GM21423 (cell line): ENCODE results near the gene JAKMIP2.

ENCODE experiments used
- ATAC-seq: cut with Tn5 transposase; IDR thresholded peaks from one replicate; pipeline ENCODE4 v1.9.1; 2021; ENCODE audit warnings: mild to moderate bottlenecking, moderate library complexity; ENCODE audit not compliant: unreplicated experiment

Gene JAKMIP2

DNA sequence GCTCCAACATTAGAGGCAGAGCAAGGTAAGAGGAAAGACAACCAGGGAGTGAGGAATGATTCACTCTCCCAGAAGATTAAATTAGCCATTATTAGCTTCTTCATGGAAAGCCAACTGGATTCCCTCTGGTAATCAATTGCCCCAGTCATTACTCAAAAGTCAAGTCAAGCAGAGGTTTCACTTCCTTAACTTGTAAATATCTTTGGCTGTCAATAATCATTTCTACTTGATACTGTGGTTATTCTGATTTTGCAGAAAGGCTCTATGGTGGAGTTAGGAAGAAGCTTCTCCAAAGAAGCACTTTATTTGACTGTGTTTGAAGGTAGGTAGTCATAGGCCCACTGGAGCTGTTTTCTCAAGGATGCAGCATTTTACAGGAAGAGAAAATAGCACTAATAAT lies 78.0 kb downstream of the JAKMIP2 start:
- ATAC-seq, result no peak

DNA sequence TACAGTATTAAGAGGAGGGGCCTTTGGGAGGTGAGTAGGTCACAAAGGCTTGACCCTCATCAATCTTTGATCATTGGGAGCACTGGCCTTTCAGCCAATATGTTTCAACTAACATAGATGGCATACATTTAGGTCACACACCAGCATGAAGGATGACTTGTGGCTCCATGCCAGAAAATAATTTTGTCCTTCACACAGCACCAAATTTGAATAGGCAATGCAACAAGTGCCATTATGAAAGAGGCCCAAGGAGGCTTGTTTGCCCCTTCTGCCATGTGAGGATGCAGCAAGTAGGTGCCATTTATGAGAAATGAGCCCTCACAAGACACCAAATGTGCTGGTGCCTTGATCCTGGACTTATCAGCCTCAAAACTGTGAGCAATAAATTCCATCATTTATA lies 81.1 kb downstream of the JAKMIP2 start:
- ATAC-seq, result no peak

DNA sequence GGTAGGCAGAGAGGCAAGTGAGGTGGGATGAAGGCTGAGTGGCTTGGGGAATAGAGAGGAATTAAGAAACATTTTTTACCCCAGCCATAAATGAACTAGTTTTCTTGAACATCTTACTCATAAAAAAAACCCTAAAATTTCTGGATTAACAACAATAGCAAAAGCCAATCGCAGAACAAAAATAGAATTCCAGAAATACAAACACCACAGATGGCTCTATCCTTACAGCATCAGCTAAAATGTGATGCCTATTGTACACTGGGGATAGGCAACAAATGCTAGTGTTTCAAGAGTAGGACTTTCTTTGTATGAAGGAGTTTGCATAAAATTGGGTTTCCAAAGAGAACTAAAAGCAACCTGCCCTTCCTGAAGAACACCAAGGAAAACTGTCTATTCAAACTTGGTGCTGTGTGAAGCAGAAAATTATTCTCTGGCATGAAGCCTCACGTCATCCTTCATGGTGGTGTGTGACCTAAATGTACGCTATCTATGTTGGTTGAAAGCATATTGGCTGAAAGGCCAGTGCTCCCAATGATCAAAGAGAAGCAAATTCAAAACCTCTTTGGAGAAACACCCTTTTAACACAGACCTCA lies 82.9 kb downstream of the JAKMIP2 start:
- ATAC-seq, result no peak

DNA sequence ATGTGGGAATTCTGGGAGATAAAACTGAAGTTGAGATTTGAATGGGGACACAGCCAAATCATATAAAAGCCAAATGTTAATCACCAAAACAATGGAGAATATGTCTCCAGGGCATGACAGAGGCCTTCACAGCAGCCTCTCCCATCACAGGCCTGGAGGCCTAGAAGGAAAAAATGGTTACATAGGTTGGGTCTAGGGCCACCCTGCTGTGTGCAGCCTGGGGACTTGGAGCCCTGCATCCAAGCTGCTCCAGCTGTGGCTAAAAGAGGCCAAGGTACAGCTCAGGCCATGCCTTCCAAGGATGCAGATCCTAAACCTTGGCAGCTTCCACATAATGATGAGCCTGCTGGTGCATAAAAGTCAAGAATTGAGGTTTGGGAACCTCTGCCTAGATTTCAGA lies 85.1 kb downstream of the JAKMIP2 start:
- ATAC-seq, result no peak

DNA sequence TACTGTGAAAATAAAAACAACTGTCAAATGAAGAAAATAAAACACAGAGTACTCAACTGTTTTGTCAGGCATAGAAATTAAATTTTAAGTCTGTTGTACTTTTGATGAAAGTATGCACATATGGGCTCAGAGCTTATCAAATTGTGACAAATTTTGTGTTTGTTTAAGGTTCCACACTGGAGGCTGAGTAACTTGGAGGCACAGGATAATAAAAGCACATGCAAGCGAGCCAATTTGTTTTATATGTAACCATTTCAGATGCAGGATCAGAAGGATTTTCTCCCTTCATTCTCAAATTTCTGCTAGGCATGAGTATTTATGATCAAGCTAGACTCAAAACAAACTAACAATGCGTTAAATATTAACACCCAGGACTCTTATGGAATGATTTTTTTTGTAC lies 87.8 kb downstream of the JAKMIP2 start:
- ATAC-seq, result no peak

DNA sequence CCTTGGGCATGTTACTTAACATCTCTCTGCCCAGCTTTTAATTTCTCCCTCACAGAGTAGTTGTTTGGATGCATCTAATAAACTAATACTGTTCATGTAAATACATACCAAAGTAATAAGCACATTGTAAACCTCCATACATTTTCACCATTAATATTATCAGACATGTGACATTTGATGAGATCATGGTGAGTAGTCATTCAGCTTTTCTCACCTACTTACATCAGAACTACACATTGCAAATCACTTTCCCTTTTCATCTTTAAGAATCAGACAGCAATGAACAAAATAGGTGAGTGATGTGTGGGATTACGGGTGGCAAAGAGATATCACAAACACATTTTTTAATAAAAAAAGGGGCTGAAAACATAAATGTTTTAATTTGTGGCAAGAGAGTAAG lies 89.3 kb downstream of the JAKMIP2 start:
- ATAC-seq, result no peak

DNA sequence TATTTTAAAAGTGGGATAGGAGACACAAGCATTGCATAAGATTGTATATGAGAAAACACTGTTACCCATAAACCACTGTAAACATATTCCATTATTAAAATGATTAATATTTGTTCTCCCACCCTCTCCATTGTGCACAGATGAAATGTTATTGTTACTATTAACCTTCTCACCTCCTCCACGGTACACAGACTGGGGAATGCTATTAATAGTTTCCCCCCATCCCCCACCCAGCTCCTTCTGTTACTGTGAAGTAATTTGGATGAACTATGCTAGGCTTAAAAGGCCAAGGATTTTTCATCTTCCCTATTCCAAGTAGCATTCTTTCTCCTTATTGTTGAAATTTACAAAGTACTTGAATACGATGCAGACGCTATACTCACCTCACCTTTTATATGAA lies 91.4 kb downstream of the JAKMIP2 start:
- ATAC-seq, result no peak

DNA sequence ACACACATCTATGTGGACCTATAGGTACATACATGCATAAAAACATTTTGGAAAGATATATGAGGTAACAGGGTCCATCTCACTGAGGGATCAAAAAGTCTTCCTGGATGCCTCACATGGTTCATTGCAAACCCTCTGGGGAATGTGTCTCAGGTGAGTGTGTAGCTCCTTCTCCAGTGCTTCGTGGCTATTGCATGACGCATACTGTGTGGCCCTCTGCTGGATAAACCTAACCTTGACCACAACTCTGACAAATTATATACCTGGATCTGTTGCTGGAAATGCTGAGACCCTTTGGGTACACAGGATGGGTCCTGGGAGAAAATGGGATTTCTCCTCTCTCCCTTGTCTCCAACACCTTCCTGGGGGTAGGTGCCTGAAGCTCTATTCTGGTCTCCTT lies 91.9 kb downstream of the JAKMIP2 start:
- no peak for ATAC-seq

DNA sequence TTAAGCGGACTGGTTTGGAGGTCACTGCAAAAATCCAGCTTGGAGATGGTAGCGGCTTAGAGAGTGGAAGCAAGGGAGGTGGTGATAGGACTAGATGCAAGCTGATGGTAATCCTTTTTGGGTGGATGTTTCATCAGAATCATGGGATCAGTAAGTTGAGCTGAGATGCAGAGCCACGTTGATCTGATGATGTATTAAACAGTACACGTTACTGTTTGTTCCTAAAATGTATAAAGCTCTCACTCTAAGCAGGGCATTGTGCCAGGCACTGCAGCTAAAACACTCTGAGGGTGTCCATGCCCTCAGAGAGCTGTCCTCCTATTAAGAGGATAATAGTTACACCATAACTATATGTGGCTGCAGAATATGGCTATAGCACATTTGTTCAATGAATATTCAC lies 93.1 kb downstream of the JAKMIP2 start:
- no peak for ATAC-seq

DNA sequence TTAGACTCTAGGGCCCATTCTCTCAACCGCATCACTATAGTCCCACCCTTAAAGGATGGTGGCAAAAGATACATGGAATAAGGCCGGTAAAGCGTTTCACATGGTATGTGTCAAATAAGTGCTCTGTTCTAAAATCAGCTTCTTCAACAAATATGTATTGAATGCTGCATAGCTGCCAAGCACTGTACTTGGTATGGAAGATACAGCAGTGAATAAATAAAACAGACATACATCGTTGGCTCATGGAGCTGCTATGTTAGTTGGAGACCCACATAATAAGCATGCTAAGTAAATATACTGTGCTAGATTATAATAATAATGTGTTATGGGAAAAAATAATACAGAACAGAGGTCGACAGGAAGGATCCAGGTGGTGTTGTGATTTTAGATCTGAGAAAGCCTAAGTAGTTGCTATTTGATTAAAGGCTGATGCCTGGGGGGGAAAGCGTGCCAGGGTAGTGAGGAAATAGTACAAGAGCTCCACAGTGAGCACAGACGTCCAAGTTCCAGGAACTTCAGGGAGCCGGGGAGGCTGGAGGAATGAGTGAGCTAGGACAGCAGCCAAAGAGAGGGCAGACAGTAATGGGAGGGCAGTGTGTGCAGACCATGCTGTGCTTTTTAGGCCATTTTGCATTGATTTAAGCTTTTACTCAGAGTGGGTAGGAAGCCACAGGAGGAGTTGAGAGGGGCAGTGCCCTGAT lies 93.7 kb downstream of the JAKMIP2 start:
- ATAC-seq, result no peak

DNA sequence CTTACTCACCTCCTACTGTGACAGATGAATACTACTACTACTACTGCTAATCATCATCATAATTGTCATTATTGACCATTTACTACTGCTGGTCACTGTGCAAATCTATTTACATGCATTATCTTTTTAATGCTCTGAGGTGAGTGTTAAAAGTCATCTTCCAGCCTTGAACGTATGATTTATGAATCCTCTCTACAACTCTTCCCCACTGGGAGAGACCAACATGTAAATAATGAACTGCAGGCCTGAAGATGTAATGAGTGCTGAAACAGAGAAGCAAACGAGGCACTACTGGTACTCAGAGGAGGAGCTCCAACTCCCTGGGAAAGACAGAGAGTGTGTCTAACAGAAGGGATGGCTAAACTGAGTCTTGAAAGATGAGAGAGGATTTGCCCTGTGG lies 95.4 kb downstream of the JAKMIP2 start:
- no peak for ATAC-seq

DNA sequence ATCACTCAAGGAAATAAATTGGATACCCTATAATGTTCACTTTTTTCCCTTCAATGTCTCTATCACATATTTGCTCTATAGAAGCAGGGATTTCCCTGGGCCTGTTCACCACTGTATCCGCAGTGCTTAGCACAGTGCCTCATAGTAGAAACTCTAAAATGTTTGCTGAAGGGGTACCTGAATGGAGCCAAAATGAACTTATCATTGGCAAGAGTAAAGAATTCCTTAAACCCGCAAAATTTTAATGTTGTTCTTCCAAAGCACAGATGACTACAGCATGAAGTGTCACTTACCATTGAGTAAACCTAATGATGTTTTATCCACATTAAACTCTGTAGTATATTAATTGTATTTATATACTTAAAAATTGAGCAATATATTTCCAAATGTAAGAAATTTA lies 96.1 kb downstream of the JAKMIP2 start:
- ATAC-seq, result no peak

DNA sequence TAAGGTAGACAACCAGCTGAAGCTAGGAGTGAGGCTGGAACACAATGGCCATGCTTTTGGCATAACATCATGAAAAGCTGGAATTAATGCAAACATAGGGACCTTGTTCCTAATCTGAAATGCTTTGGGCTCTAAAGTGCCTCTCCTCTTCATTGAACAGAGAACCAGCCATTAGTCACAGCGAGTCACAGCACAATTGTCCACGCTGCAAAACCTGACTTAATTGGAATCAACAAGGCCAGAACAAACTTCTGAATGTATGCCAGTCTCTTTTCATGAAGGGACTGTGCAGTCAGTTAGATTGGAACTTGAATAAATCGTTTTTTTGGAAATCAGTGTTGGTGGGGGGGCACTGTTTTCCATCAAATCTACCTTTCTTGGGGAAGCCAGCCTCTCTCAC lies 96.5 kb downstream of the JAKMIP2 start:
- no peak for ATAC-seq

DNA sequence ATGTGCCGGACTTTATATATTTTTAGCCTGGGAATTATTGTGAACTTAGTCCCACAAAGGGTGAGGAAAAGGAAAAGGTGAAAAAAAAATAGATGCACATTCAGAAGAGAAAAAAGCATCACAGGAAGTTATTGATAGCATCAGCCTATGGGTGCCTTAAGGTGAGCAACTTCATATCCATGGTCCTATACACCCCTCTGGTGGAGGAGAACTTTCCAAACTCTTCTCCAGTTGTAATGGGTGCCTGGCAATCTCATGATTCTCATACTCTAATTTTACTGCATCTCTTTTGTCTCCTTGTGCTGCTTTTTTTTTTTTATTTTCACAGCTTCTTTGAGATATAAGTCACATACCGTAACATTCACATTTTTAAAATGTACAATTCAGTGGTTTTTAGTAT lies 107.4 kb downstream of the JAKMIP2 start:
- no peak for ATAC-seq

DNA sequence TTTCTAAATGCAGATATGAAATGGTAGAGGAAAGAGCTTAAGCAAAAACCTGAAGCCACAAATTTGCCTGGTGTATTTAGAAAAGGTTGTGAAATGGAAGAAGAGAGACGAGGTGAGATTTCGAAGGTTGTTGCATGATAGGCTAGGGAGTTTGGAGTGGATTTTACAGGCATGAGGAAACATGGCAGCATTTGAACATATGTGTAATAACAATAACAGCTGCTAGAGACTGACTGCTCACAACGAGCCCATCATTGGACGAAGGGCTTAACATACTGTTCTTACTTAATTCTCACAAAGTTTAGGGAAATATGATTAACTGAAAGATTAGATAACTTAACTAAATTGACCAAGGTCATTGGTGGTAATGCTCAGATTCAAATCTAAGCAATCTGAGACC lies 108.1 kb downstream of the JAKMIP2 start:
- no peak for ATAC-seq

DNA sequence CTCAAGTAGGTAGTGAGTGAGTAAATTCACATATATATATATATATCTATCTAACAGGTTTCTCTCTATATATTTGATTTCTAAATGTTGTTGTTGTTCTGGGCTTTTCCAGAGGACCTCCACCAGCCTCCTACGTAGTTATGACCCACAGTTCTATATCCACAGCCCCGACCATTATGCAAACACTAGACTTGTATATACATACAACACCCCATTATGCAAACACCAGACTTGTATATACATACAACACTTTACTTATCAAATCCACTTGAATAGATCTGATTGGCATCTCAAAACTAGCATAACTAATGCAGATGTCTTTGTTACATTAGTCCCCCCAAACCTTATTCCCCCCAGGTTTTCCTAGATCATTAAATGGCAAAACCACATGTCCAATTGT lies 108.7 kb downstream of the JAKMIP2 start:
- ATAC-seq, result no peak

DNA sequence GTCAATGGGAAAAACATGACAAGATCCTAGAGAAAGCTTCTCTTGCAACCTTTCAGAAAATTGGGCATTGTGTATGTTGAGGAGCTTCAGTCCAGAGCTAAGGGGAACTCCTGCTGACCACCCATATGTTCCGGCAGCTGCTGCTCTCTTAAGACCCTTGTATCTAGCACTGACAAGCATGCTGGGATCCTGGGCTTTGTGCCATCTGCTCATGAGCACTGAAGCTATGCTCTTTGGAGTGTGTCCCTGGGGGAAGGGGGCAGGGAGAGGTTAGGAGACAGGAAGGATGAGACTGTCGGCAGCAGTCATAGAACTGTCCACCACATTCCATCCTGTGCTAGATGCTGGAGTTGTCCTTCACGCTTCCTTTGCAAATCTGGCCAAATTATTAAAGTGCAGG lies 109.3 kb downstream of the JAKMIP2 start:
- ATAC-seq, result no peak

DNA sequence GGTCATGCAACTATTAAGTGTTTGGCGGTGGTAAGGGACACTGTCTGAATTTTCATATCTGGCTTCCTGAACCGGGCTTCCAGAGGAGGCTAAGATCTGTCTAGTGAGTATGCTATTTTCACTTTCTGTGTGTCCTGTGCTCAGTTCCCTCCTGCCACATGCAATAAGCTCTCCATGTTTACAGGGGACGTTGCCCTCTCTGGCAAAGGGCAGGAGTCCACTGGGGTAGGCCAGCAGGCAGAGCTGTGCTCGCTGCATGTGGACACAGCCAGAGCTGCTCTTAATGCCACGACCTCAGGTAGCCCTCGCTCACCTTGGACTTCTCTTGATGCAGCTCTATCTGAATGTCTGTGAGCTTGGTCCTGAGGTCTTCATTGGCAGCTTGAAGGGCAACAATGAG lies 111.2 kb downstream of the JAKMIP2 start:
- ATAC-seq, result no peak

DNA sequence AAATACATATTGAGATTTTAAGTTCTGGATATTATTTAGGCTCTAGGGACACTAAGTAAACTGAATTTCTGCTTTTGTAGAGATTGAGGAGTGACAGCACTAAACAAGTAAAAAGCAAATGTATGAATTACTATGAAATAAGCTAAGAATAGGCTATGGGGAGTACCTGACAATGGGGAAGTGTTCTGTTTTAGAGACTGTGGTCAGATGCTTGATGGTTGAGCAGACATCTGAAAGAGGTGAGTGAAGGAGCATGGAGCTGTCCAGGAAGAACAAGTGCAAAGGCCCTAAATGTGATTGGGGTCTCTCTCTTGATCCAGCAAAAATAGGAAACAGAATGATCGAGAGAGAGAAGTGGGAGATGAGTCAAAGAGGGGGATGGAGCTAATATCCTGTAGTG lies 111.7 kb downstream of the JAKMIP2 start:
- no peak for ATAC-seq

DNA sequence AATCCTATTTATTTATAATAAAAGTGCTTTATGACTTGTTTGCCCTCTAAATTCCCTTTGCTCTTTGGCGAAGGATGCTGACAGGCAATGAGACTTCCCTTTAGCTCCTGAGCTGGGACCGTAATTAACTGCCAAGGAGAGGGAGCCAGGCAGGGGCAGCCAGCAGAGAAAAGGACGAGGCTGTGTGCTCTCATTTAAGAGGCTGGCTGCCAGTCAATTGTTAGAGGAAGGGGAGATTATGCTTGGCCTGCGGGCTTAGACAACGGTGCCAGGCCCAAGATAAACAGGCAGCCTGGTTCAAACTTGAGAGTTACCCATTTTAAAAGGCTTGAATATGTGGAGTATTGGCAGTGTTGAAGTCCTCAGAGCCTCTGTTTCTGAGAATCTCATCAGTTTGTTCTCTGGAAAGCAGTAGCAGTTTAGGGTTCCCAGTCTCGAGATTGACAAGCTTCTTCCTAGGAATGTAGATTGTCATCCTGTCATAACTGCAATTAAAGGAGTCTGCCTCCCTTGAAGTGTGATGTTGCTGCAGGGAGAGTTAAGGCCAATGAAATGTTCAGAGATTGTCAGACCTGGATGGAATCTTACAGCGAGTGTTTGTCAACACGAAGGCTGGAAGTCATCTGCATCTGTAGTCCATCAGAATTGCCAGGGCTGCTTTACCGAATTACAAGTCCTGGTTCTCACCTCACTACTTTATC lies 113.2 kb downstream of the JAKMIP2 start:
- ATAC-seq, result no peak

DNA sequence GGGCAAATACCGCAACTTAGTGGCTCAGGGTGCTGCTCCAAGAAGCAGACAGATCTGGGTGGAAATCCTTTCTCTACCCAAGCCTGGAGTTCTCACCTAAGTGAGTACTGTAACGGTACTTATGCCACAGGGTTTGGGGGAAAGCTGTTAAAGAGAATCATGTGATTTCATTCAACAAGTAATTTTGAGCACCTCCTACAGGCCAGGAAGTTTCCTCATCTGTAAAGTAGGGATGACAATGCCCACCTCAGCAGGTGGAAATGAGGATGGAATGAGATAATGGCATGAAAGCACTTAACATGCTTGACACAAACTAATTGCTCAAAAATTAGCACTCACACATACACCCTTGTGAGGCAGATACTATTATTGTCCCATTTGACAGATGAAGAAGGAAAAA lies 114.1 kb downstream of the JAKMIP2 start:
- ATAC-seq, result no peak

DNA sequence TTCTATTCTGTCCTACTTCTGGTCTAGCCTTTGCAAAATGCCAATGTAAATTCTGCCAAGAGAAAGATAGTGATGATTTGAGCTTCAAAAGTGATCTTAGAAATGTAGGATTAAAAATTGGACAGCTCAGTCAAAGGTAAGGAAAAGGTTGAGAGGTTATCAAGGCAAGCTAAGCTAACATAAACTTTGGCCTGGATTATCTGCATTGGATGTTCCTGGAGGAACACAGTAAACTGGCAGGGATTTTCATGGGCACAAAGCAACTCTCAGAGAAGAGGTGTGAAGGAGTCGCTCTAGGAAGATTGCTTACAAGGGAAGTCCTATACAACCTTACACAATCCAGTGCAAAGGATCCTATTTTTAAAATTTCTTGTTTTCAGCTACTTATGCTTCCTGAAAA lies 115.2 kb downstream of the JAKMIP2 start:
- no peak for ATAC-seq

DNA sequence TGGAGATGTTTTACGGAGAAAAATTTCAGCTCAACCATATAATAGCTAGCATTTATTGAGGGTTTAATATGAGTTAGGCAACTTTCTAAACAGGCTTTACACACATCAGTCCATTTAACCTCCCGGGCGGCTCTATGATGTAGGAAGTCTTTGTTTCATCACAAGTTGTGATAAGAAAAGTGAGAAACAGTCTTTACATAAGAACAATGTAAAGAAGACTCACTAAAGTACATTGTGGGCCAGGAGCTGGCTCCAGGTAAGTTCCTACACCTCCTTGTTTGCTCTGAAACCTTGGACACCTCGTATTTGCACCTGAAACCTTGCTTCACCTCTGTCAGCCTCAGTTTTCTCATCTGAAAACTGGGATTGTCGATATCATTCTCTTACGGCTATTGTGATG lies 116.1 kb downstream of the JAKMIP2 start:
- no peak for ATAC-seq
